ENCODE data around the gene EMP3. TPM values are rescaled to one million over a fixed set of nuclear protein-coding genes. Genes with fewer than 3 reads are reported as not detected.

EMP3 gene
- total and polyA plus RNA-seq, 2 of the 13 experiments (the other 11 are each of a cell fraction or from before 2014, with no cell fraction given) = 2.2 to 7.8 TPM

DNA sequence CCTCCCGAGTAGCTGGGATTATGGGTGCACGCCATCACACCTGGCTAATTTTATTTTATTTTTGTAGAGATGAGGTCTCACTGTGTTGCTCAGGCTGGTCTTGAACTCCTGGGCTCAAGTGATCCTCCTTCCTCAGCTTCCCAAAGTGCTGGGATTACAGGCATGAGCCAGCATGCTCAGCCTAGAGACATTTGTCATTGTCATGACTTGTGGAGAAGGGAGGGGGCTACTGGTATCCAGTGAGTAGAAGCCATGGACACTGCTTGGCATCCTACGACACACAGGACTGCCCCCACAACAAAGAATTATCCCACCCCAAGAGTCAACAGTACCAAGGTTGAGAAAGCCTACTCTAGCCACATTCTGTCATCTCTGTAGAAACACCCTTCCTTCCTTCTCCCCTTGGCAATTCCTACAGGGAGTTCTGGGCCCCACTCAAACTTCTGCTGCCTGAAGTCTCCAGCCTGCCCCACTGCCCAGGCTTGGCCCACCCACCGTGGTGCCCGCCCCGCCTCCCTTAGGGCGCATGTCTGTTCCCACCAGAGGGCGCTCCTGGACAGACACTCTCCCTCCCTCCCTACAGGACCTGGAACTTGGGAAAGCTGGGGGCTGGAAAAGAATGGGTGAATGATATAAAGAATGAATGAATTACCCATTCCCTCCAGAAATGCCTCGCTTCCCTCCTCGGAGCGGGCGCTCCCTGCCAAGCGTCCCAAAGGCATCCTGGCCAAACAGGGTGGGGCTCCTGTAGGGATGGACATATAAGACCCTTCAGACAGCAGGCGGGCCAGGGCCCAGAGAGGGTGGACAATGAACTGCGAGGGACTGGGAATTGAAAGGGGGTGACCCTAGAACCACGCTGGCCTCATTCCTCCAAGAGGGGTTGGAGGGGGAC, 5.5 kb upstream of the EMP3 start (continued):
- TF ChIP-seq ZNF713 (CRISPR knock-in tag; IDR thresholded peaks at IDR 0.05) (no peak), ZNF550 (CRISPR knock-in tag; IDR thresholded peaks at IDR 0.05; ENCODE audit: borderline replicate concordance) (0 out of 2 replicates have a peak, but pooled peaks have one; percentile 28), ZNF124 (CRISPR knock-in tag; IDR thresholded peaks at IDR 0.05) (no peak), KDM2A (CRISPR knock-in tag; IDR thresholded peaks at IDR 0.05; ENCODE audit: borderline replicate concordance, low read depth) (peak; percentile 64; the same call in 1 of the 2 replicates), WIZ (CRISPR knock-in tag; IDR thresholded peaks at IDR 0.05) (no peak), ESRRA (CRISPR knock-in tag; IDR thresholded peaks at IDR 0.05; ENCODE audit: low read depth) (no peak), ZNF256 (CRISPR knock-in tag; conservative IDR thresholded peaks at IDR 0.05) (no peak), ZNF282 (IDR thresholded peaks at IDR 0.05; ENCODE audit: partially characterized antibody) (no peak), ONECUT2 (CRISPR knock-in tag; IDR thresholded peaks at IDR 0.05) (no peak), TSC22D2 (CRISPR knock-in tag; IDR thresholded peaks at IDR 0.05; ENCODE audit: borderline replicate concordance) (peak; percentile 74; the same call in 1 of the 2 replicates), FOXP1 (IDR thresholded peaks at IDR 0.05) (no peak), FOXP1 (CRISPR knock-in tag; IDR thresholded peaks at IDR 0.05) (no peak)
- TF ChIP-seq, protein P1, sequence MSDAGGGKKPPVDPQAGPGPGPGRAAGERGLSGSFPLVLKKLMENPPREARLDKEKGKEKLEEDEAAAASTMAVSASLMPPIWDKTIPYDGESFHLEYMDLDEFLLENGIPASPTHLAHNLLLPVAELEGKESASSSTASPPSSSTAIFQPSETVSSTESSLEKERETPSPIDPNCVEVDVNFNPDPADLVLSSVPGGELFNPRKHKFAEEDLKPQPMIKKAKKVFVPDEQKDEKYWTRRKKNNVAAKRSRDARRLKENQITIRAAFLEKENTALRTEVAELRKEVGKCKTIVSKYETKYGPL (CRISPR knock-in tag; IDR thresholded peaks at IDR 0.05) = no peak
- TF ChIP-seq, protein P2, sequence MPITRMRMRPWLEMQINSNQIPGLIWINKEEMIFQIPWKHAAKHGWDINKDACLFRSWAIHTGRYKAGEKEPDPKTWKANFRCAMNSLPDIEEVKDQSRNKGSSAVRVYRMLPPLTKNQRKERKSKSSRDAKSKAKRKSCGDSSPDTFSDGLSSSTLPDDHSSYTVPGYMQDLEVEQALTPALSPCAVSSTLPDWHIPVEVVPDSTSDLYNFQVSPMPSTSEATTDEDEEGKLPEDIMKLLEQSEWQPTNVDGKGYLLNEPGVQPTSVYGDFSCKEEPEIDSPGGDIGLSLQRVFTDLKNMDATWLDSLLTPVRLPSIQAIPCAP (CRISPR knock-in tag; IDR thresholded peaks at IDR 0.05; ENCODE audit: low read depth) = no peak
